Activated B cell treated with CpG ODN at 0.5 μM for 24 hours (primary cell): ENCODE data around the gene HNRNPLL. TPM values are rescaled to one million over a fixed set of nuclear protein-coding genes. Genes with fewer than 3 reads are reported as not detected.

Experiments used
- ATAC-seq: fragments of 200-7000 bp; cut with Tn5 transposase; one replicate; pipeline ENCODE4 v1.10.0; 2021; ENCODE audit warnings: low read depth, mild to moderate bottlenecking, moderate library complexity
- CTCF ChIA-PET: fragments of 350-600 bp; sonication (Branson Sonifier 250); formaldehyde crosslinking; loops from one replicate; lab custom pipeline; 2021; ENCODE audit warnings: antibody characterized with exemption; lab: Charles Lee
- POLR2A ChIA-PET: fragments of 350-600 bp; sonication (Branson Sonifier 250); formaldehyde crosslinking; loops from one replicate; lab custom pipeline; 2021; ENCODE audit warnings: antibody characterized with exemption; lab: Charles Lee
- DNase-seq: peaks from one replicate; pipeline ENCODE4 v3.0.0; 2022
- H3K27ac Mint-ChIP-seq: one replicate; pipeline ENCODE4 v1.8.0; 2020; ENCODE audit warnings: mixed read lengths
- H3K27me3 Mint-ChIP-seq: one replicate; pipeline ENCODE4 v1.8.0; 2021; ENCODE audit warnings: mixed read lengths
- H3K36me3 Mint-ChIP-seq: one replicate; pipeline ENCODE4 v1.8.0; 2021; ENCODE audit warnings: low read depth, mixed read lengths
- H3K4me1 Mint-ChIP-seq: one replicate; pipeline ENCODE4 v1.8.0; 2021; ENCODE audit warnings: mixed read lengths
- H3K4me3 Mint-ChIP-seq: one replicate; pipeline ENCODE4 v1.8.0; 2020; ENCODE audit warnings: mild to moderate bottlenecking, mixed read lengths
- H3K9me3 Mint-ChIP-seq: one replicate; pipeline ENCODE4 v1.8.0; 2020; ENCODE audit warnings: mixed read lengths
- CTCF ChIP-seq: fragments of 200-600 bp; IDR thresholded peaks from one replicate; pipeline ENCODE4 v1.8.0; 2022; ENCODE audit warnings: antibody characterized with exemption, mild to moderate bottlenecking
- intact Hi-C: fragments of 100-400 bp; cut with micrococcal nuclease; formaldehyde crosslinking; loops from one replicate; pipeline ENCODE4 v1.15.1; 2024
- total RNA-seq: library from RNA; stranded (reverse); gene quantifications from 2 replicates; pipeline ENCODE4 v1.2.3, GENCODE V29; 2022

Gene HNRNPLL
- total RNA-seq, 1 donor from 2014 or later: 8.8 TPM

GRCh38 chr2:38600242-38600891, 2.4 kb downstream of the HNRNPLL start:
- no peak for TF ChIP-seq CTCF

GRCh38 chr2:38599706-38600105, 3.0 kb downstream of the HNRNPLL start:
- POLR2A ChIA-PET: interaction anchor here (0.5 to 0.8 kb wide), 2 partner anchors 152 to 283 kb away, joined by 4 to 6 read pairs; partner anchors contain the start of gene SRSF7
- no peak for ATAC-seq
- Mint-ChIP-seq H3K36me3 (peaks cover 2% of the 10 kb centered on the region), H3K27ac (no peak overlapping the region), H3K9me3 (no peaks in the 10 kb centered on the region), H3K27me3 (peaks cover 28% of the 10 kb centered on the region), H3K4me1 (peaks cover 15% of the 10 kb centered on the region), H3K4me3 (no peak overlapping the region)
- intact Hi-C loops: loop anchor here (5.0 to 10.0 kb wide), 2 partner anchors 53 to 525 kb away; partner anchors contain the start of gene SOS1
- TF ChIP-seq CTCF: no peak
- no peak for DNase-seq
- CTCF ChIA-PET: no interaction called here

More at GRCh38 chr2:38600242-38600891, 2.4 kb downstream of the HNRNPLL start:
- ChIA-PET CTCF (interaction anchor here (1.5 kb wide), 1 partner anchor 18 kb away, joined by 4 read pairs; no protein-coding TSS in a partner anchor), POLR2A (interaction anchor here (0.8 to 5.0 kb wide), 2 partner anchors 151 kb away, joined by 4 to 39 read pairs; partner anchors contain the start of gene SRSF7)
- ATAC-seq (no peak), DNase-seq (no peak)
- intact Hi-C loops: loop anchor here (5.0 to 10.0 kb wide), 2 partner anchors 52 to 524 kb away; partner anchors contain the start of gene SOS1
- Mint-ChIP-seq H3K27me3 (peaks cover 33% of the 10 kb centered on the region), H3K4me1 (peaks cover 15% of the 10 kb centered on the region), H3K4me3 (no peak overlapping the region), H3K9me3 (no peaks in the 10 kb centered on the region), H3K36me3 (peaks cover 2% of the 10 kb centered on the region), H3K27ac (peak overlapping the region; percentile 18)

- ChIA-PET POLR2A (no interaction called here), CTCF (interaction anchor here (1.0 kb wide), 1 partner anchor 17 kb away, joined by 6 read pairs; no protein-coding TSS in a partner anchor)
- no peak for DNase-seq
- H3K27ac Mint-ChIP-seq: no peak overlapping the region
- TF ChIP-seq CTCF: no peak
- H3K9me3 Mint-ChIP-seq: no peaks in the 10 kb centered on the region
- H3K4me3 Mint-ChIP-seq: no peak overlapping the region
- H3K36me3 Mint-ChIP-seq: peaks cover 2% of the 10 kb centered on the region
- peaks cover 25% of the 10 kb centered on the region for H3K27me3 Mint-ChIP-seq
- intact Hi-C loops: no loop called here
- H3K4me1 Mint-ChIP-seq: peaks cover 12% of the 10 kb centered on the region
- no peak for ATAC-seq
These were observed 3.8 kb downstream of the HNRNPLL start for GRCh38 chr2:38598991-38599295.

GRCh38 chr2:38598200-38598990, 4.3 kb downstream of the HNRNPLL start:
- Mint-ChIP-seq H3K9me3 (no peaks in the 10 kb centered on the region), H3K4me3 (no peak overlapping the region), H3K4me1 (peaks cover 7% of the 10 kb centered on the region), H3K27me3 (peaks cover 21% of the 10 kb centered on the region), H3K27ac (no peak overlapping the region), H3K36me3 (peaks cover 2% of the 10 kb centered on the region)
- ChIA-PET CTCF (interaction anchor here (1.0 to 1.1 kb wide), 2 partner anchors 16 to 145 kb away, joined by 3 to 6 read pairs; no protein-coding TSS in a partner anchor), POLR2A (interaction anchor here (1.0 kb wide), 1 partner anchor 153 kb away, joined by 3 read pairs; the partner anchor contains the start of gene SRSF7)
- ATAC-seq (no peak), DNase-seq (no peak)
- TF ChIP-seq CTCF: no peak
- intact Hi-C loops: no loop called here

GRCh38 chr2:38597115-38597514, 5.6 kb downstream of the HNRNPLL start:
- no peak for TF ChIP-seq CTCF
- no peak overlapping the region for H3K4me3 Mint-ChIP-seq
- ATAC-seq (no peak), DNase-seq (no peak)
- ChIA-PET CTCF (no interaction called here), POLR2A (interaction anchor here (0.5 kb wide), 1 partner anchor 147 kb away, joined by 6 read pairs; no protein-coding TSS in a partner anchor)
- peaks cover 3% of the 10 kb centered on the region for H3K4me1 Mint-ChIP-seq
- no peaks in the 10 kb centered on the region for H3K36me3 Mint-ChIP-seq
- intact Hi-C loops: no loop called here
- no peaks in the 10 kb centered on the region for H3K9me3 Mint-ChIP-seq
- peaks cover 28% of the 10 kb centered on the region for H3K27me3 Mint-ChIP-seq
- H3K27ac Mint-ChIP-seq: no peak overlapping the region
